Choroid plexus epithelial cell (primary cell): ENCODE data around the gene FNDC3B.

Experiments used
- DNase-seq: peaks from one replicate; pipeline ENCODE4 v3.0.0-alpha.2; 2010; ENCODE audit warnings: low read depth
- H3K4me3 ChIP-seq: 2 replicates; pipeline ENCODE4 v1.5.1; 2011; ENCODE audit warnings: low read depth, mild to moderate bottlenecking, control low read depth, low read length, moderate library complexity
- TF ChIP-seq, protein P1 (sequence below): conservative IDR thresholded peaks from 2 replicates; pipeline ENCODE4 v1.5.1; 2011; ENCODE audit warnings: low read depth, mild to moderate bottlenecking, control low read depth, inconsistent platforms, low read length, moderate library complexity

The FNDC3B gene

GRCh38 chr3:172031996-172032395 is 7.4 kb upstream of the FNDC3B start:
- peak; percentile 68 for DNase-seq
- TF ChIP-seq, protein P1, sequence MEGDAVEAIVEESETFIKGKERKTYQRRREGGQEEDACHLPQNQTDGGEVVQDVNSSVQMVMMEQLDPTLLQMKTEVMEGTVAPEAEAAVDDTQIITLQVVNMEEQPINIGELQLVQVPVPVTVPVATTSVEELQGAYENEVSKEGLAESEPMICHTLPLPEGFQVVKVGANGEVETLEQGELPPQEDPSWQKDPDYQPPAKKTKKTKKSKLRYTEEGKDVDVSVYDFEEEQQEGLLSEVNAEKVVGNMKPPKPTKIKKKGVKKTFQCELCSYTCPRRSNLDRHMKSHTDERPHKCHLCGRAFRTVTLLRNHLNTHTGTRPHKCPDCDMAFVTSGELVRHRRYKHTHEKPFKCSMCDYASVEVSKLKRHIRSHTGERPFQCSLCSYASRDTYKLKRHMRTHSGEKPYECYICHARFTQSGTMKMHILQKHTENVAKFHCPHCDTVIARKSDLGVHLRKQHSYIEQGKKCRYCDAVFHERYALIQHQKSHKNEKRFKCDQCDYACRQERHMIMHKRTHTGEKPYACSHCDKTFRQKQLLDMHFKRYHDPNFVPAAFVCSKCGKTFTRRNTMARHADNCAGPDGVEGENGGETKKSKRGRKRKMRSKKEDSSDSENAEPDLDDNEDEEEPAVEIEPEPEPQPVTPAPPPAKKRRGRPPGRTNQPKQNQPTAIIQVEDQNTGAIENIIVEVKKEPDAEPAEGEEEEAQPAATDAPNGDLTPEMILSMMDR: no peak
- no peak overlapping the region for H3K4me3 ChIP-seq

GRCh38 chr3:172033396-172033795 is 6.0 kb upstream of the FNDC3B start:
- no peak overlapping the region for H3K4me3 ChIP-seq
- TF ChIP-seq, protein P1: no peak
- no peak for DNase-seq

GRCh38 chr3:172034786-172035685 is 4.3 kb upstream of the FNDC3B start:
- no peak for DNase-seq
- TF ChIP-seq, protein P1: peak; percentile 52
- H3K4me3 ChIP-seq: no peak overlapping the region

DNA sequence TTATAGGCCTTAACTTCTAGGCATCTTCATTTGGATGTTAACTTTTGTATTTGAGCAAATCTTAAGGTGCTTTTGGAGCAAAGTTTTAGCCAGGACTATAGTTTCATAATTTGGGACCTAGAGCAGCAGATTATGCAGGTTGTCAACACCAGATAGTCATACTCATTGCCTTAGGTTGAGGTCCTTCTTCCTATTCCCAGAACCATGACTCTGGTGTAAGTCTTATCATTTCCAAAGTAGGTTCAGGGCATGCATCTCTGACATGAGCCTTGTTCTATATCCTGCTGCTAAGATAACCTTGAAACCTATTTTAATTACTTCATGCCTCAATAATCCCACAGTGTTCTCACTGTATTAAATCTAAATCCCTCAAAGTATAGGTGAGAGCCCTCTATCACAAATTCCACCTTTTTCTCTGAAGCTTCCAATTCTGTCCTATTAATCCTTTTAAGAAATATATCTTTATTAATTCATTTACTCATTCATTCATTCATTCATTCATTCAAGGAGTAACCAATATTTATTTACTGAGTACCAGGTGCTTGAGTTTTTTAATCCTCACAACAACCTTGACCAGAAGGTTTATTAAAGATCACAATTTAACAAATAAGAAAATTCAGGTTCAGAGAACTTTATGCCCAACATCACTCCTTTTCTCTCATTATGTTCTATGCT is 2.7 kb upstream of the FNDC3B start:
- TF ChIP-seq, protein P1: no peak
- DNase-seq: no peak
- H3K4me3 ChIP-seq: no peak overlapping the region

DNA sequence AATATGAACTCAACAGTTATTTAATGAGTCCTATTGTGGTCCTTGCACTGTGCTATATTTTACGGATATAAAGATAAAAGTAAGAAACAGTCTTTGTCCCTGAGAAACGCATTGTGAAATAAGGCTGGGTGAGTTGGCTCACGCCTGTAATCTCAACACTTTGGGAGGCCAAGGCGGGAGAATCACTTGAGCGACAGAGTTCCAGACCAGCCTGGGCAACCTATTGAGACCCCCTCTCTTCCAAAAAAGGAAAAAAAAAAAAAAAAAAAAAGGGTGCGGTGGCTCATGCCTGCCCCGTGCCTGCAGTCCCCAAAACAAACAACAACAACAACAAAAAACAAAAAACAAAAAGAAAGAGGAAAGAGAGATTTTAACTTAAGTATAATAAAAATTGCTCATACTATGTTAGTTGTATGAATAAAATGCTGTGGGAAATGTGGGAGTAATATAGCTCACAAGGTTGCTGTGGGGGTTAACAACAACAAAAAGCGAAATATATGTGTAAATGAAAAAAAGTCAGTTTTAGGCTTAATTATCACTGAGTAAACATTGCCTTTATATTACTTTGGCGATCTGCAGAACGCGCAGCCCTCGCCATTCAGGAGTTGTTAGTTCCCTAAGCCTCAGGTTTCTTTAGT is 461 bp upstream of the FNDC3B start:
- peak overlapping the region; percentile 91 for H3K4me3 ChIP-seq
- peak; percentile 61 for DNase-seq
- TF ChIP-seq, protein P1: no peak

DNA sequence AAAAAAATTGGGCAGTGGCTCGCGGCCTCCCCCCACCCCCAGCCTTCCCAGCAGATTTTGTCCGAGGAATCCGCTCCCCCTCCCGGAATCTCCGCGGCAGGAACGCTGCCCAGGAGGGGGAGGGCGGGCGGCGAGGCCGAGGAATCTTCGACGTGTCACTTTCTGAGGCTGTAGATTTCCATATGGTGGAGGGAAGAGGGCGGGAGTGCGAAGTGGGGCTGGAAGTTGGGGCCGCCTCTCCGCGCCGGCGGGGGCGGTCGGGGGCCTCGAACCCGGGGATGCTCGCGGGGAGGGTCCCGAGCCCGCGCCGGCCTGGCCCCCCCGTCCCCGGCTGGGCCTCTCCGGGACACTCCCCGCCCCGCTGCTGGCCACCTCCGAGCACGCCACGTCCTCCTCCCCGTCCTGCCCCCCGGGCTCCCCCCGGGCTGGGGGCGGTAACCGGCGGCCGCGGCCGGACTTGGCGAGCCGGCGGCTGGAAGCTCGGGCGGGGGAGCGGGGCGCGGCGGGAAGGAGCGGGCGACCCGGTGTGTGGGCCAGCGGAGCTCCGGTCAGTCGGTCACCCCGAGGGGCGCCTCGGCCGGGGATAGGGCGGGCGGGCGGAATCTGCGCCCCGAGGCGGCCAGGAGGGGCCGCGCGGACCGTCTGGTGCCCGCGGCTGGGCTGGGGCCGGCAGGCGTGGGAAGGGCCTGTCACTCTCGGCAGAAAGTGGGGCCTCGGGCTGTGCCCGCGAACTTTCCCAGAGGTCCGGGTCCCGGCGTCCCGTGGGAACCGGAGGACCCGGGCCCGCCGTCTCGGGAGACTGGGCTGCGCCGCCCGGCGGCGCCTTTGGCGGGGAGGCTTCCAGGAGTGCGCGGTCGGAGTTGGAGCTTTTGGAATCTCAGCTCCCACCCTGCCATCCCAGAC is 951 bp downstream of the FNDC3B start:
- peak overlapping the region; percentile 91 for H3K4me3 ChIP-seq
- TF ChIP-seq, protein P1: peak; percentile 35
- peak; percentile 90 for DNase-seq
